GM19455 (cell line): Measurements from ENCODE around the gene NLGN2.
A peak's percentile ranks its signal among the peaks of the same experiment; 100 is the strongest.

ENCODE experiments used
- ATAC-seq: cut with Tn5 transposase; IDR thresholded peaks from one replicate; pipeline ENCODE4 v1.9.1; 2021; ENCODE audit not compliant: unreplicated experiment

NLGN2 gene

DNA sequence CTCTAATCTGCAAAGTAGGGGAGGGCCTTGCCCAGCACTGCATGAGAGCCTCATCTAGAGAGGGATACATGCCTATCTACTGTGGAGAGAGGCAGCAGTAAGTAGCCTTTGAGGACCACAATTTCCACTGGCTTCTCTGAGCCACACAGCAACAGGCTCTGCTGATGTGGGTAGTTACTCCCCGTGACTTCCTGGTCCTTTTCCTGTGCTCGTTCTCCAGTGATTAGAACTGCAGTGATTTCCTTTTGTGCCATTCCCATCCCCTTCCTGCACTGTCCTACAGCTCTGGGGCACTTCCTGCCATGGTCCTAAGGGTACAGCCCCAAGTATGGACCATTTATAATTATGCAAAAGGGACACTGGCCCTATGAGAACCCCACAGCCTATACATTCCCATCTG lies 16.3 kb upstream of the NLGN2 start:
- no peak for ATAC-seq

DNA sequence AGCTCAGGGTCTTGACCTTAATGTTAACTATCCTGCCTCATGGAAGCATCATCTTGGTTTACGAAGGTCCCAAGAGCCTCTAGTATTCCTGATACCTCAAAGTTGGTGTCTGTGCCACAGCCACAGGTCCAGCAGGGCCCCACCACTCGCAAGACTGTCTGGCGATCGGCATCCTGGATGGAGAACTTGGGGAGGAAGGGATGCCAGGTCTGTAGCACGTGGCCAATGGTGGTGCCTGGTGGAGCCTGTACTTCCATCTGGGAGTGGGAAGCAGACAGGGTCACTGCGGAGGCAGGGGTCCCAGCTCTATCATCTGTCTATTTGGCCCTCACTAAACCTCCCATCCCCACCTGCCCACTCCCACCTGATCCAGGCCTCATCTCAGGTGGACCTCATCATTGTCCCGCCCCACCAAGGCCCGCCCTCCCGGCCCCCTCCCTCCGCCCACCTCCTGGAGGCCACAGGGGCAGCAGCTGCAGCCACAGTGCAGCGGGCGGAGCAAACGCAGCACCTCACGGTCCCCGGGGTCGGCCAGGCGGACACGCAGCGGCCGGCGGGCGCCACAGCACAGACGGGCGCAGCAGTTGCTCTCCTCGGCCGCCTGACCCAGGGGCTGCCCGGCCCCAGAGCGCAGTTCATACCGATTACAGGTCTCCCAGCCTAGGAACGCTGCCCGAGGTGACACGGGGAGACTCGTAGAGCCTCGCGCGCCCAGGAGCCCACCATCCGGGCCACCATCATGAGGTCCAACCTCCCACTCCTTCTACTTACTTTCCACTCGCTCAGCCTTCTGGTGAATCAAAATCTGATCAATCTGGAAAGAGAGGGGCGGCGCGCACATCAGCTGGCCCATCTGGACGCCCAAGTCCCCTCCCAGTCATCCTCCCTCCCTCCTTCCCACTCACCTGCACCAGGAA lies 14.7 kb upstream of the NLGN2 start:
- ATAC-seq: no peak

DNA sequence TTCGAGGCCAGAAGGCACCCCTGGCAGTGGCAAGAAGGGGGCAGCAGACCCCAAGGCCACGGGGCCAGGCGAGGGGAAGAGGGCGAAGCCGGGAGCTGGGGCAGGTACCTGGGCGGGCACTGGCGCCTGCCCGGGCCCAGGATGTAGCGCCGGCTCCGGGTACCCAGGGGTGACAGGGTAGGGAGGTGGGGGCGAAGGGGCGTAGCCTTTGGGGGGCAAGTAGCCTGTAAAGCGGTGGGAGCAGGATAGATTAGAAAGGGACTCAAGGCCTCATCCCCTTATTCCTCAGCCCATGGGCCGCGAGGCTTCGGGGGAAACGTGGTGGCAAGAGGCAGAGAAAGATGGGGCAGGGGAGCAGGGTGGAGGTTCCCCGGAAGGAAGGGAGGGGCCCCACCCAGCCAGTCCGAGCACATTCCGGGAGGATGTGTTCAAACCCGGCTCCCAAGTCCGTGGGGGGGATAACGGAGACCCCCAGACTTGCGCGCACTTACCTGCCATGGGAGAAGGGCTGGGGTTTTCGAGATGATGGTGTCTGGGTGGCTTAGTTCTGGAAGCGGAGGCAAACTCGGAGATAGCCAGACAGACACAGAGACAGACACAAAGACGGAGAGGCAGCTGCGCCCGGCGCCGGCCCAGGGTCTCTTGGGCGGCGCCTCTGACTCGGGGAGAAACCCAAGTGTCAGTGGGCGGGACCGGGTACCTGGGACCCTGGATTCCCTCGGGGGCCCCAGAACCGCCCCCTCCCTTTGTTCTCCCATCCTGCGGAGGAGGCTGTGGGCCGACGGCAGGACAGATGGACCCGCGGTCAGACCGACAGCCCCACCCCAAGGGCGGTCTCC lies 13.8 kb upstream of the NLGN2 start:
- peak; percentile 37 for ATAC-seq

DNA sequence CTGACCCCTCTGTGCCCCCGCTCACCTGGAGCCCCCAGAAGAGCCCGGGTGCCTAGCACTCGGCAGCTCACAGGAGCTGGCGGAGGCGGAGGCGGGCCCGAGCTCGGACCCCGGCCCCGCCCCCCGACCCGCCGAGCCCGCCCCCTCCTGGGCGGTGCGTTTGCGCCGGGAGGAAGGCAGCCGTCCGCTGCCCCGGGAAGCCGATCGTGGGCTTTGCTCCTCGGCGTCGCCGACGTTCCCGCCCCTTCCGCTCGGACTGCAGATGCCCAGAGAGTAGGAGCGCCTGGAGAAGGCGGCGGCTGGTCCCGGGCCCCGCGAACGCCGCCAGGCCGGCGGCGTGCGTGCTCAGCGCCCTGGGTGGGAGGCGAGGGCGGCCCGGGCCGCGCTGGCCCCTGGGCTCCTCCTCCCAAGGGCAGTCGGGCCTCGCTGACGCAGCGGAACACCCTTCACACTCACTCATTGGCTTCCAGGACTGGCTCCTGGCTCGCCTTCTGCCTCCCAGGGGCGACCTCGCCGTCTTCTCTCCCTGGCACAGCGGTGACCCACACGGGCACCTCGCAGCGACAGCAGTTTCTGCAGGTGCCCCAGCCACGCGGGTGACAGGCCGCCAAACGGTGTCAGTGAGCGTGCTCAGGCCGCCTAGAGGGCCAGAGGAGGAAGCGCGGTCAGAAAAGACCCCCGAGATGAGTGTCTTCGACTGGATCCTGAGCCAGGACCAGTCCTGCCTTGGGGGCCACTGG lies 13.0 kb upstream of the NLGN2 start, which contains the start of gene PLSCR3:
PLSCR3 (minus strand) TSS at position 74 of the 740 bp plus-strand sequence. CDS start 415 bp downstream, outside the sequence.
- peak; percentile 74 for ATAC-seq

DNA sequence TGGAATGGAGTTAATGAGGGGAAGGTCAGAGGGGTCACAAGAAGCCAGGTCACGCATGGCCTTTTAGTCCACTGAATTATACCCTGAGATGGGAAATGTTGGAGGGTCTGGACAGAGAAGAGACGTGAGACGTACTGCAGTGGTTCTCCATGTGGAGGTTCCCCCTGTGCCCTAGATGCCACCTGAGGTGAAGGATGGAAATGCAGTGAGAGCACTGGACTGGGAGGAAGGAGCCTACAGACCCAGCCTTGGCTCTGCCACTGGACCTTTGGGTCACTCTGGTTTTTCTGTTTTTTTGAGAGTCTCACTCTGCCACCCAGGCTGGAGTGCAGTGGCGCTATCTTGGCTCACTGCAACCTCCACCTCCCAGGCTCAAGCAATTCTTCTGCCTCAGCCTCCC lies 11.5 kb upstream of the NLGN2 start:
- ATAC-seq: no peak

DNA sequence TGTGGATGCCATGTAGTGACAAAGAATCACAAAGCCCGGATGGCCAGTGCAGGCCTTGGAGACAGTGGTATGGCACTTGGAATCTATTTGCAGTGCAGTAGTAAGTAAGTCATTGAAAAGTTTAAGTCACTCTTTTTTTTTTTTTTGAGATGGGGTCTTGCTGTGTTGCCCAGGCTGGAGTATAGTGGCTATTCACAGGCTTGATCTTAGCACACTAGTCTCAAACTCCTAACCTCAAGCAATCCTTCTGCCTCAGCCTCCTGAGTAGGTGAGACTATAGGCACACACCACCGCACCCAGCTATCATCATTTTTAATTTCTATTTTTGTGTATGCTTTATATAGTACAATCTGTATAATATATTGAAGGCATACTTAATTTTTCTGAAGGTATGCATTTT lies 9.0 kb upstream of the NLGN2 start:
- no peak for ATAC-seq

DNA sequence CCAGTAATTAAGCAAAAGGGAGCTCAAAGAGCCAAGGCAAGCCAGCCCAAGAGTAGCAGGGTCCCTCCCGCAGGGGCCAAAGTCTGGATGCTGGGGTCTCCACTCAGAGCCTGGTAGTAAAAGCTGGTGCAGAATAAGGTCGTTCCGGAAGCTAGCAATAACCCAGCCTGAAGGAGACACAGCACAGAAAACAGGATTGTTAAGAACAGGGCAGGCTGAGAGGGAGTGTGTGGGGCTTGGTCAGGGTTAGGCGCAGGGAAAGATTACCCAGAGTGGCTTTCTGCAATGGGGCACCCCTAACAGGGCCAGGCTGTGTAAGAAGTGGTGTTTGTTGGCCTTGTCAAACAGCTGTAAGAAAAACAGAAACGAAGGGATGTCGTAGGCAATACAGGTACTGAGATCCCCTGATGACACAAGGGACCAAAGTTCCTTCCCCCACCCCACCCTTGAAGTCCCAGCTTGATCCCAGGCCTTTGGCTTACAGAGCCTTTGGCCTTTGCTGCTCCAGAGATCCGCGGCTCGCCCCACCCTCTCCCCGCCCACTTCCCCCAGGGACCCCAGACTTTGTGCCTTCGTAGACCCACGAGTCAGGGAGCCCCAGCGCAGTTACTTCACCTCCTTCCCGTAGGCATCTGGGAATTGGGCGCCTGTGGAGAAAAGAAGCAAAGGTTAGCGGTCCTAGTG lies 4.5 kb upstream of the NLGN2 start:
- no peak for ATAC-seq

DNA sequence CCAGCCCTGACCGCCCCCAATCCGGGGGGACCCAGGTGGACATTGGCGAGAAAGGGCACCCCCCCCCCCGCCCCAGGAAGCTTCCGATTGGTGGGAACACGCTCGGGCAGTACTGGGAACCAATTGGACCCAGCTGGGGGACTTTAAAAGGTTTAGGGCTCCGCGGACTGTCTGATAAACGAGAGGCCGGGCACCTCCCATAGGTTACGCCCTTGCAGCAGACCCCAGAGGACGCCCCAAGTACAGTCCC lies 4.0 kb upstream of the NLGN2 start:
- peak; percentile 17 for ATAC-seq

DNA sequence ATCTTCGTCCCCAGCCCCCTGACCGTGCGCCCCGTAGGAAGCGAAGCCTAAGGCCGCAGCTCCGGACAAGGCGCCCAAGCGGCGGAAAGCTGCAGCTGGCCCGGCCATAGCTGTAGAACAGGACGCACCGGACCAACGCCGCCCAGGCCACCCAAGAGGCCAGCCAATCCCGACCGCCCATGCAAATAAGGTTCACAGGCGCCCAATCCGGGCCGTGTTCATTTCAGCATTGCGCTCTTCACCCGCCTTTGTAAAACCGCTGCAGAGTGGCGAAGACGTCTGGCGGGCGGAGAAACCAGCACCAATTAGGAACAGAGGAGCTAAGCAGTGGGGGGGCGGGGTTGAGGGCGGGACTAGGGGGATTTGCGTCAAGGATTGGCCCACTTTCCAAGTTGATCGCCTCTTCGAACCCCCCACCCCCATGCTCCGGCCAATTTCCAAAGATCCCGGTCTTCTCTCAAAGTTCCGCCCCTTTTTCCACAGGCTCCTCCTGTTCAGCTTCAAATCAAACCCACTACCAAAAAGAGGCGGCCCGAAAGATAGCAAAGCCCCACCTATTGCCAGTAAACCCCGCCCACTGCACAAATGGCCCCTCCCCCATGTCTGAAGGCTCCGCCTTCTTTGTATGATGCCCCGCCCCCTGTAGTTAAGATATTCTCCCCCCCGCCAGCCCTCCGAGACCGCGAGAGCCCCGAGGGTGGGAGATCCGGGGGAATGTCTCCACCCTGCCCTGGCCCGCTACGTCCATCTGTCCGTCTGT lies 3.5 kb upstream of the NLGN2 start, which contains the start of gene TMEM256:
TMEM256 (minus strand) TSS at position 121 of the 760 bp plus-strand sequence; CDS start at position 108, 13 bp downstream.
- ATAC-seq: peak; percentile 93

DNA sequence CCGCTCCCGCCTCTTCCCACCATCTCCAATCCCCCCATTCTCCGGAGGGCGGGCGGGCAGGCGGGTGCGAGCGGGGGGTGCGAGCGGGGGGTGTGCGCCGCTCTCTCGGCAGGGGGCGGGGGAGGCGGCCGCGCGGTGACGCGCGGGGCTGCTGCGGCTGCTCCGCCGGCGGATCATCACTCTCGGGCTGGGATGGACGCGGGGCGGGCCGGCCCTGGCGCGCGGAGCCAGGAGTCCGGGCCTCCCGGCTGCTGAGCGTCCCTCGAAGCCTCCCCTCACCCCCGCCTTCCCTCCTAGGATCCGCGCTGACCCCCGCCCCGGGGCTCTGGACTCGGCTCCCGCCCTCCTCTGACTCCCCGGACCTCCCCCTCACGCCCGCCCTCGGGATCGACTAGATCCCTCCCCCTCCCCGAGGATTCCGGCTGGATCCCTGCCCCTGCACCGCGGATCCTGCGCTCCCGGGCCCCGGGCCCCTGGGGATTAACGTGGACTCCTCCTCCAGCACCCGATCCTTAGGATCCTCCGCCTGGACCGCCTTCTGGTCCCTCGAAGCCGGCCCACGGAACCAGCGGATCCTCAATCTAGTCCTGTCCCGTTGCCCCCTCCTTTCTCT lies 2.8 kb upstream of the NLGN2 start:
- ATAC-seq: no peak

DNA sequence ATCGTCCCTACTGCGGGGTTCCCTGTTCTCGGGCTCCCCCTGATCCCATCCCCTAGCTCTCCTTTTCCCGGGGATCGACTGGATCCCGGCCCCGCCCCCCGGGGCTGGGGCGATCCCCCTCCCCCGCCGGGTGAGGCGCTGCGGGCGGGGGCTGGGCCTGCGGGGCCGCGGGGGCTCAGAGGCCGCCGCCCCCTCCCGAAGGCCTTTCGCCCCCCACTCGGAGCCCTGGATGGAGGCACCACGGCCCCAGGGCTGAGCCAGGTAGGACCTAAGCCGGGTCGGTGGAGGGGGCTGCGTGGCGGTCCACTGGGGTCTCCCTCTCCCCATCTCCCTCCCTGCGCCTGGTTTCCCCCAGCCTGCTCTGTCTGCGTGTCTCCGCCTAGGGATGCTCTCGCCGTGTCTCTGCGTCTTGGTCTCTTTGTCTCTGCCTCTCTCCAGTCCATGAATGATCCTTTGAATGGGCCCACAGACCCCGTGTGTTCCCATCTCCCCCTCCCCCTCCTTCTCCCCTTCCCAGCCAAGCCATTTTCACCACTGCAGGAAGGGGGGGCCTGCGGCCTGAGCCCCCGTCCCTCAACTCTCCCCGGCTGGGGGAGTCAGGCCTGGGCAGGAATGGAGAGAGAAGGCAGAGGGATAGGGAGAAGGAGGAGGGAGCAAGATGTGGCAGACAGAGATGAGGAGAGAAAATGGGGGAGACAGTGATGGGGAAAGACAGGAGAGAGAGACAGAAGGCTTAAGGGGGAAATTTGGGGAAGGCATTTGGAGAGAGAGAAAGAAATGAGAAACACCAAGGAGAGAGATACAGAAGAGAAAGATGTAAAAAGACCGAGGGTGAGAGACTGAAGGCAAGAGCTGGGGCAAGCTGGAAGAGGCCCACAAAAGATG lies 2.1 kb upstream of the NLGN2 start:
- no peak for ATAC-seq

DNA sequence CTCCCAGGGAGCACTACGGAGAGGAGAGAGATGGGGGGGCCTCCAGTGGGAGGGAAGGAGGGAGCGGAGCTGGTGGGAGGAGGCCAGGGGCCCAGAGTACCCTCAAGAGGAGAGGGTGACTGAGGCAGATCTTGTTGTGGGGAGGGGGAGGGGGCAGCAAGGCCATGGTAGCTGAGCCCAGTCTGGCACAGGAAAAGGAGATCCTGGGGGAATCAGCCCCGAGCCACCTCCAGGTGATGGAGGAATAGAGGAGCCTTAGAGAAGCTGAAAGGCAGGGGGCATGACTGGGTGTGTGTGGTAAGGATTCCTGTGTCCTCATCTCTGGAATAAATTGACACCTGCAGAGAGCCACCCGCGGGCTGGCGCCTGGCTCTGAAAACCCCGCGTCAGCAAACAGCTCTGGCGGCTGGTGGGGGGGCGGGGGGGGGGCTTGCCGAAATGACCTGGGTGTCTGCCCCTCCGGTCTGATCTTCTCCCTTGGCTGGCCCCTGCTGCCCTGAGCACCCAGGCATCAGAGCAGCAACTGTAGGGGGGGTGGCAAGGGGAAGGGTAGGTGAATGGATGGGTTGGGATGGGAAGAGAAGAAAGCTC lies 1.3 kb upstream of the NLGN2 start:
- no peak for ATAC-seq

DNA sequence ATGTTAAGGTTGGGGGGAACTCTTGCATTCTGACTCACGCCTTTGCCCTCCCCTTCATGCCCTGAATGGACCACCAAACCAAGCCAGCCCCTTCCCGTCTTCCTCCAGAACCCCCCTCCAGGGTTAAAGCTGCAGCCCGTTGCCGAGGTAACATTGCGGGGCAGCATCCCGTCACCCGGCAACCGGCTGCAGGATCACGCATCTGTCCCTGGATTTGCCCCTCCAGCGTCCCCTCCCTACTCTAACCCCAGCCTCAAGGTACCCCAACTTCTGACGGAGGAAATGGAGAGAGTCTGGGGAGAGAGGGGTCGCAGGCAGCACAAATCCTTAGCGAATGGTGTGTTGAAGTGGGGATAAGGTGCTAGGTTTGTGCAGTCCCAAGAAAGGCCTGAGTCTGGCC lies 563 bp upstream of the NLGN2 start:
- ATAC-seq: no peak

DNA sequence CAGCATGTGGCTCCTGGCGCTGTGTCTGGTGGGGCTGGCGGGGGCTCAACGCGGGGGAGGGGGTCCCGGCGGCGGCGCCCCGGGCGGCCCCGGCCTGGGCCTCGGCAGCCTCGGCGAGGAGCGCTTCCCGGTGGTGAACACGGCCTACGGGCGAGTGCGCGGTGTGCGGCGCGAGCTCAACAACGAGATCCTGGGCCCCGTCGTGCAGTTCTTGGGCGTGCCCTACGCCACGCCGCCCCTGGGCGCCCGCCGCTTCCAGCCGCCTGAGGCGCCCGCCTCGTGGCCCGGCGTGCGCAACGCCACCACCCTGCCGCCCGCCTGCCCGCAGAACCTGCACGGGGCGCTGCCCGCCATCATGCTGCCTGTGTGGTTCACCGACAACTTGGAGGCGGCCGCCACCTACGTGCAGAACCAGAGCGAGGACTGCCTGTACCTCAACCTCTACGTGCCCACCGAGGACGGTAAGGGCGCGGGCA lies 645 bp downstream of the NLGN2 start:
- no peak for ATAC-seq

DNA sequence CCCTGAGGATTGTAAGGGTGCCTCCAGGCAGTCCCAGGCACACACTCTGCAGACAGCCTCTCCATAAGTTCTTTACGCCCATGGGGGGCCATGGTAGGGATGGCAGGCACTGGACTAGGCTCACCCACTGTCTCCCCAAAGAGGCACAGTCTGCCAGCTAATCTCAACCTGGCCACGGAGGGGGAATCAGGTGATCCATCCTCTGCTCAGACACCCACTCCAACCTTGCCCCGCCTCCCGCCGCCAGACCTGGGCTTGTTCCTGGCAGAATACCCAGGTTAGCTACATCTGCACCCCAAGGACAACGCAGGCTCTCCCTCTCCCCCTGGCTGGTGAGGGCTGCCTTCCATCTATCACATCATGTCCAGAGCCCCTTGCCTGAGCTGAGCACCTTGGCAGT lies 1.2 kb downstream of the NLGN2 start:
- no peak for ATAC-seq

DNA sequence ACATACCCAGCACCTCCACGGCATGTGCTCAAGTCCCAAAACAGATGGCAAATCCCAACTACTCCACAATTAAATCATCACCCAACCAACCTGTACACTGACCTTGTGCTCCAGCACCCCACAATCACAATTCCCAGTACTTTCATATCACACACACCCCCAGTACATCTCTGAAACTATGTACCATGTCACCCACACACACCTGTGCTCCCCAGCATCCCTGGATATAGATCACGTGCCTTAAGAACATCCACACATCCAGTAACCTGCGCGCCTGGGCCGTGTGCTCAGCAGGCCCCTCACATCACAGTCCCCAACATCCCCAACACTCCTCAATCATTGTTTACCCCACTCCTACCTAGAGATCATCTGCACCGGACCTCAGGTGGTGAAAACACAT lies 2.1 kb downstream of the NLGN2 start:
- no peak for ATAC-seq

DNA sequence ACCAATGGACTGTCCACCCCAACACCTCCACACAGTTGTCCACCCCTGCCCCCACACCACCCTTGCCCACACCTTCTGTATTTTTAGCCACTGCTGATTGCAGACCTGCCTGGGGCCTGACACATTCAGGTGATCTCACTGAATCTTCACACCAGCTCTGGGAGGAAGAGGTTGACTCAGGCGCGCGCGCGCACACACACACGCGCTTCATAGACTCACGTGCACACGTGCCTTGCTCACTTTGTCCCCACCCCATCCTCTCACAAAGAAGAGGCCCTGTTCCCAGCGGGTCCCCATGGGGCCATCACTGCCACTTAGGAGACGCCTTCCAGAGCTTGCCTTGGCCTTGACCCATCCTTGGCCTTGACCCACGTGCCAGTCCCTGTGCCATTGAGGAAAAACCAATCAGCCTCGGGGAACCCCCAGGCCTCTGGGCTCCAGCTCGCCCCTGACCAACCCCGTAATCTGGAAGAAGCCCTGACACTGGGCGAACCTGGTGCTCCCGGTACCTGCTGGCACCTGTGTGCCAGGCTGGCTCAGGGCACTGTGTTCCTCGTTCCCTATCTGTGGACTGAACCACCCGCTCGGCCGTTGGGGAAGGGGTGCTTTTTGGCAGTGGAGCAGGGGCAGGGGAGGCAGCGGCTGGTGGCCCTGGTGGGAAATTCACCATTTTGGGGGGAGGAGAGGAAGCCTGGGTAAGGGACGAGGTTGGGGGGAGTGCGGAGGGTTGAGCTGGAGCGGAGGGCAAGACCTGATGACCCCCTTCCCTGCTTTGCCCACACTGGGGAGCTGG lies 3.2 kb downstream of the NLGN2 start:
- no peak for ATAC-seq

DNA sequence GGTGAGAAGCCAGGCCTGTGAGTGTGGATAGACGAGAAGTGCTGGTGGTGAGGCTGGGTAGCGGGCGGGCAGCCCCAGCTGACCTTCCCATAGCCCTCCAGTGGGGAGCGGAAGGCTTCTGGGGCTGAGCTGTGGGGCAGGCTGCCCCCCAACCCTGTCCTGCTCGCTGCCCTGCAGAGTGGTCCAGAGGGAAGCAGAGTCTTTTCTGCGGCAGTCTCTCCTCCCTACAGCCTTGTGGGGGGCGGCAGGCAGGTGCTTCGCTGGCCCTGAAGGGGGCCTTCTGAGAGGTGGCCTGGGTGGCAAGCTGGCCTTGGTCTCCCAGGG lies 3.7 kb downstream of the NLGN2 start:
- no peak for ATAC-seq
